GM19239 (cell line): Measurements from ENCODE around the gene NFKB1.
A peak's percentile ranks its signal among the peaks of the same experiment; 100 is the strongest.

Experiments
- DNase-seq: peaks from one replicate; pipeline ENCODE4 v3.0.0; 2011; ENCODE audit warnings: low spot score; ENCODE audit not compliant: insufficient read length
- FAIRE-seq: peaks from 2 replicates; lab custom pipeline; 2011; peaks lifted over from hg19 to GRCh38; lab: Jason Lieb, UNC

NFKB1 gene

GRCh38 chr4:102586002-102586643 lies 85.0 kb downstream of the NFKB1 start:
- FAIRE-seq (no peak), DNase-seq (no peak)

- DNase-seq (no peak), FAIRE-seq (peak; percentile 78)
These were observed 85.5 kb downstream of the NFKB1 start for GRCh38 chr4:102586644-102587021.

GRCh38 chr4:102589743-102590142 lies 88.6 kb downstream of the NFKB1 start:
- DNase-seq: no peak
- FAIRE-seq: no peak

GRCh38 chr4:102592256-102592655 lies 91.1 kb downstream of the NFKB1 start:
- no peak for DNase-seq
- no peak for FAIRE-seq

- FAIRE-seq: no peak
- DNase-seq: no peak
These were observed 92.0 kb downstream of the NFKB1 start for GRCh38 chr4:102593147-102593546.

GRCh38 chr4:102594000-102594399 lies 92.8 kb downstream of the NFKB1 start:
- FAIRE-seq: no peak
- DNase-seq: no peak

- FAIRE-seq (peak; percentile 48), DNase-seq (no peak)
These were observed 95.4 kb downstream of the NFKB1 start for GRCh38 chr4:102596532-102596931.

GRCh38 chr4:102598086-102598761 lies 97.1 kb downstream of the NFKB1 start:
- DNase-seq: no peak
- peak; percentile 94 for FAIRE-seq

GRCh38 chr4:102598762-102599374 lies 97.7 kb downstream of the NFKB1 start:
- DNase-seq (no peak), FAIRE-seq (no peak)

- DNase-seq: no peak
- FAIRE-seq: peak; percentile 33
These were observed 98.3 kb downstream of the NFKB1 start for GRCh38 chr4:102599455-102599854.

GRCh38 chr4:102599886-102600285 lies 98.7 kb downstream of the NFKB1 start:
- FAIRE-seq (no peak), DNase-seq (no peak)

GRCh38 chr4:102600689-102601088 lies 99.5 kb downstream of the NFKB1 start:
- FAIRE-seq: peak; percentile 68
- no peak for DNase-seq

GRCh38 chr4:102601586-102602227 lies 100.5 kb downstream of the NFKB1 start:
- no peak for FAIRE-seq
- no peak for DNase-seq

- no peak for DNase-seq
- no peak for FAIRE-seq
These were observed 103.2 kb downstream of the NFKB1 start for GRCh38 chr4:102604222-102604940.

- FAIRE-seq (no peak), DNase-seq (no peak)
These were observed 105.1 kb downstream of the NFKB1 start for GRCh38 chr4:102606261-102606660.

- FAIRE-seq: no peak
- no peak for DNase-seq
These were observed 105.8 kb downstream of the NFKB1 start for GRCh38 chr4:102606846-102607450.

GRCh38 chr4:102608190-102608589 lies 107.0 kb downstream of the NFKB1 start:
- FAIRE-seq (no peak), DNase-seq (no peak)

GRCh38 chr4:102610007-102610406 lies 108.8 kb downstream of the NFKB1 start:
- DNase-seq: no peak
- FAIRE-seq: no peak

GRCh38 chr4:102610476-102610875 lies 109.3 kb downstream of the NFKB1 start:
- no peak for FAIRE-seq
- no peak for DNase-seq

- no peak for FAIRE-seq
- no peak for DNase-seq
These were observed 111.1 kb downstream of the NFKB1 start for GRCh38 chr4:102612210-102612609.
